Measurements from ENCODE around the gene SEMA4B.
"Not testable (repeated sequence)": the region's sequence is repeated elsewhere in the genome, so short reads cannot be mapped to it uniquely, and the experiment has no call there.

SEMA4B gene

DNA sequence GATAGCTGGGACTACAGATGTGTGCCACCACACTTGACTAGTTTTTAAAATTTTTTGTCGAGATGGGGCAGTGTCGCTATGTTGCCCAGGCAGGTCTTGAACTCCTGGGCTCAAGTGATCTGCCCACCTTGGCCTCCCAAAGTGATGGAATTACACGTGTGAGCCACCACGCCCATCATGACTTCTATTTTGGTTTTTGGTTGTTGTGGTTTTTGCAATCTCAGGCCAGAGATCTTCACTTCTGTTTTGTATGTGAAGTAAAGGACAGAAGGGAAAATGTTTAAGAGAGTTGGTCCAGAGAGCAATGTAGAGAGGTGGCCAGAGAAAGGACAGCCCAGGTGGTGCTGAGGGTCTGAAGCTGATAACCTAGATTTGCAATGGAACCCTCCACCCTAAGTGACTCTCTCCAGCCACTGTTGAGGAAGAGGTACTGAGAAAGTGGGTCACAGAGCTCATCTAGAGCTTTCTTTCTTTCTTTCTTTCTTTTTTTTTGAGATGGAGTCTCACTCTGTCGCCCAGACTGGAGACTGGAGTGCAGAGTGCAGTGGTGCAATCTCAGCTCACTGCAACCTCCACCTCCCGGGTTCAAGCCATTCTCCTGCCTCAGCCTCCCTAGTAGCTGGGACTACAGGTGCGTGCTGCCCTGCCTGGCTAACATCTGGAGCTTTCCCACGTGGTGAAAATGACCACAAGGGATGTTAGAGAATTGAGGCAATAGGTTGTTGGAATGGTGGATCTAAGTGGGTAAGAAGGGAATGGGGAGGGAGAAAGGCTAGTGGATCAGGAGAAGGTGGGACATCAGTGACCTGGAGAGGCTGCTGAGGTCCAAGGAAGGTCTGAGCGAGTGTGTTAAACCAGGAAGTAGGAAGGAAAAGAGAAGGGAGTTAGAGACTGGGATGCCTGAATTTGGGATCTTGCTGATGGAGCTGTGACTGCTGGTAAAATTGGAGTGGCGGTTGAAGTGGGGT lies 22.4 kb upstream of the SEMA4B start:
- no peak for DNase-seq (ENCODE audit: low spot score)

DNA sequence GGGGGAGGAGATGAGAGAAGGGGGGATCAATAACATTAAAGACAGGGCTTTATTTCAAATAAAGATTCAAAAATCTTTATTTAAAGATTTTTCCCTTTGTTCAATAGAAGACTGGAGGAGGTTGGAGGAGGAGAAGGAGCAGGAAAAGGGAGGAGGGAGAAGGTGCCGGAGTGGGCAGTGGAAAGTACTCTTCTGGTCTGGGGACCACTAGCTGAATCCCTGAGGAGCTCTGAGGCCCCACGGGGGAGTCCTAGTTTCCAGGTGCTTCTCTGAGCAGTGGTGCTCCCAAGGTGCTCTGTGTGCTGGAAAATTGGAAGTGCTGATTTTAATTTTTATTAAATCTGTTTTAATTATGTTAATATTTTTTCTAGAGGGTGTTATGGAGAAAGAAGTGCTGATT lies 19.4 kb upstream of the SEMA4B start:
- no peak for DNase-seq (ENCODE audit: low spot score)

GRCh38 chr15:90184119-90184785 lies 16.9 kb upstream of the SEMA4B start:
- peak; percentile 51 for DNase-seq (ENCODE audit: low spot score)

DNA sequence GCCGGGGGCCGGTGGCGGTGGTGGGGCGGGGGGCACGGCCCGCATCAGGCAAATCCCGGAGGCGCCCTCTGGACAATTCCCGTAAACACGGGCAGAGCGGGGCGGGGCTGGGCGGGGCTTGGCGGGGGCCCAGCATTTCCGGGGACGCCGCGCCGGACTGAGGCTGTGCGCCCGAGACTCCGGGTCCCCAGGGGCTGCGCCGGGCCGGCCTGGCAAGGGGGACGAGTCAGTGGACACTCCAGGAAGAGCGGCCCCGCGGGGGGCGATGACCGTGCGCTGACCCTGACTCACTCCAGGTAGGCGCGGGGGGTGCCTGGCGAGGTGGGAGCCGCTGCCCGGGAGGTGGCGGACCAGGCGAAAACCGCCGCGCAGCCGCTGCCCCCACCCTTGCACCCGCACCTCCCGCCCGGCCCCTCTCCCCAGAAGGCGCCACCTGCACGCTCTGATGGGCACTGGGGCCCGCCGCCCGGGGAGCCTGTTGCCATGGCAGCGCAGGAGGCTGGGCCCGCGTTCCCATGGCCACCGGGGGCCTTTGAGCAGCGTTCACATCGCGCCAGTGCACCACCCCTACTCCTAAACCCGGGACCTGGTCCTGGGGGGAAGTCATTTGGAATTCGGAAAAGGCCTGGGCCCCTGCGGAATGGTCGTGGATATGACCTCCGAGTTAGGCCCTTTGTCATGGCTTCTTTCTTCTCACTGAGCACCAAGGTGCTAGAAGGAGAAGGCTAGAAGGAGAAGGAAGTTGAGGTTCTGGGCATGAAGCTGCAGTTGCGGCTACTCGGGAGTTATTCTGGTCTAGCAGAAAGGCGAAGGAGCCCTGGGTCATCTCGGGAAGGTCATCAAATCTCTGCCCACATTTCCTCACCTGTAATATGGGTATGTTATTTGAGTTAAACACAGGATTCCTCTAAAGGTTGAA lies 16.1 kb upstream of the SEMA4B start:
- peak; percentile 88 for DNase-seq (ENCODE audit: low spot score)

DNA sequence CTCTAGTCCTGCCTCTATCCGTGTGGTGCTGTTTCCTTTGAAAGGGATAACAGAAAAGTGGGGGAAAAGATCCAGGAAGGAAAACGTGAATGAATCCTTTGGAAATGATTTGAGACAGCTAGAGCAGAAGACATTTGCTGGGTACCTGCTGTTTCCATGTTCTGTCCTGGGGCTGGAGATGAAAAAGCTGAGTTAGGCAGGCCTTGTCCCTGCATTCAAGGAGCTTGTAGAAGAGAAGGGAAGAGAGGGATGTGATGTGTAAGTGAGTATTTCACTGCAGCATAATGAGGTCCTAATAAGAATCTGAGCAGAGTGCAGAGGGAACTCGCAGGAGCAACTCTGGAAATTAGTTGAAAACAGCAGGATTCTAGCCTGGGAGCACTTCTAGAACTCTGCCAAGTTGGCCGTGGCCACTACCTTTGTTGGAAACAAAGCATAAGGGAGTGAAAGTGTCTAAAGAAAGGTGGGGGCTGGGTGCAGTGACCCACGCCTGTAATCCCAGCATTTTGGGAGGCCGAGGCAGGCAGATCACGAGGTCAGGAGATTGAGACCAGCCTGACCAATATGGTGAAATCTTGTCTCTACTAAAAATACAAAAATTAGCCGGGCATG lies 13.8 kb upstream of the SEMA4B start:
- DNase-seq (ENCODE audit: low spot score) = no peak

DNA sequence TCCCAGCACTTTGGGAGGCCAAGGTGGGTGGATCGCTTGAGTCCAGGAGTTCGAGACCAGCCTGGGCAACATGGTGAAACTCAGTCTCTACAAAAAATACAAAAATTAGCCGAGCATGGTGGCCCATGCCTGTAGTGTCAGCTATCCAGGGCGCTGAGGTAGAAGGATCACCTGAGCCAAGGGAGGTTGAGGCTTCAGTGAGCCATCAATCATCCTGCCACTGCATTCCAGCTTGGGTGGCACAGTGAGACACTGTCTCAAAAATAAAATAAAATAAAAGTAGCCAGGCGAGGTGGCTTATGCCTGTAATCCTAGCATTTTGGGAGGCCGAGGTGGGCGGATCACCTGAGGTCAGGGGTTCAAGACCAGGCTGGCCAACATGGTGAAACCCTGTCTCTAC lies 13.1 kb upstream of the SEMA4B start:
- DNase-seq (ENCODE audit: low spot score) = not testable (repeated sequence)

GRCh38 chr15:90188914-90189748 lies 12.0 kb upstream of the SEMA4B start:
- no peak for DNase-seq (ENCODE audit: low spot score)

GRCh38 chr15:90189781-90190467 lies 11.2 kb upstream of the SEMA4B start:
- no peak for DNase-seq (ENCODE audit: low spot score)

DNA sequence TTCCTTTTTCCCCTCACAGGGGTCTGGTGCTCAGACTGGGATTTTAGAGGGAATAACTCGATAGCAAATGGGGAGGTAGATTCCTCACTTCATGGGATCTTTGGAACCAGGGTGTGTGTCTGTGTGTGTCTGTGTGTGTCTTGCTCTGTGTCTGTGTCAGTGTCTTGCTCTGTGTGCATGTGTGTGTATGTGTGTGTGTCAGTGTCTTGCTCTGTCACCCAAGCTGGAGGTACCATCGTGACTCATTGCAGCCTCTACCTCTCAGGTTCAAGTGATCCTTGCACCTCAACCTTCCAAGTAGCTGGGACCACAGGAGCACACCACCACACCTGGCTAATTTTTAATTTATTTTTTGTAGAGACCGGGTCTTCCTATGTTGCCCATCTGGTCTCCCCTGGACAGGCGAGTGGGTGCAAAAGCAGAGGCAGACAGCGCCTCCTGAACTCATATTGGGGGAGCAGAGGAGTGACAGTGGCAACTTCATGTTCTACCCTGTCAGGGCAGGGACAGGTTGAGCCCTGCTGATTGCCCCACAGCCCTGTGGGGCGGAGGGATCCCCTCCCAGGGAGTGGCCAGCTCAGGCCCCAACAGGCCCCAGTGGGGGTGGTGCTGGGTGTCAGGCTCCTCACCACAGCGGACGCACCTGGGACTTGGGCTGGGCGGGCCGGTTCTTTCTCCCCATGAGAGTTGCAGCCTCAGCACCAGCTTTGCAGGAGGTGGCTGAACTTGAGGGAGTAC lies 10.4 kb upstream of the SEMA4B start:
- DNase-seq (ENCODE audit: low spot score) = no peak

- DNase-seq (ENCODE audit: low spot score) = no peak
Measured at GRCh38 chr15:90191344-90191687, 9.8 kb upstream of the SEMA4B start.

DNA sequence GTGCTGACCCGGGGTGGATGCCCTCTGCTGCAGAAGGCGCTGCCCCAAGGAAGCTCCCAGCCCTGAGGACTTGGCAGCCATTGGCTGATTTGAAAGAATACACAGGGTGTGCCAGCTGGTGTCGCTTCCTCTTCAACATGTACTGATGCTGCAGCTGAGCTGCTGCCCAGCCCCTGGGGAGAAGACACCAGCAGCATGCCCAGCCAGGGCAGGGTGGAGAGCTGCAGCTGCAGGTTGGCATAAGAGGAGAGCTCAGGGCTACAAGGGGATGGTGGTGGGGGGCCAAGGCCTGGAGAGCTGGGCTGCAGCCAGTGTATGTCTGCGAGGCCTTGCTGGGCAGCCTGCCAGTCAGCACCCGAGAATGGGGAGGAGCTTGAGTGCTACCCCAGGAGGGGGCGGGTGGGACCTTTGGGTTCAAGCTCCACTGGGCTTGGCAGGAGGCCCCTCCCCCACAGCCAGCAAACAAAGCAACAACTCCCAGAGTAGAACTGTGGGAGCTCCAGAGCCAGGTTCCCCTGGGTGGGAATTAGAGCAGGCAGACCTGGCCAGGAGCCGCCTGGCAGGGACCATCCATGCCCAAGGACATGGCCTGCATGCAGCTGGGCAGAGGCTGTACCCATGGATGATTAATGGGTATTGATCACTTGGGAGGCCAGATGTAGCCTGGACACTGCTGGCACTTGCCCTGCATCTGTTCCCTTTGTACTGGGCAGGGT lies 9.2 kb upstream of the SEMA4B start:
- peak; percentile 35 for DNase-seq (ENCODE audit: low spot score)

- no peak for DNase-seq (ENCODE audit: low spot score)
Measured at GRCh38 chr15:90192961-90193786, 8.0 kb upstream of the SEMA4B start.

DNA sequence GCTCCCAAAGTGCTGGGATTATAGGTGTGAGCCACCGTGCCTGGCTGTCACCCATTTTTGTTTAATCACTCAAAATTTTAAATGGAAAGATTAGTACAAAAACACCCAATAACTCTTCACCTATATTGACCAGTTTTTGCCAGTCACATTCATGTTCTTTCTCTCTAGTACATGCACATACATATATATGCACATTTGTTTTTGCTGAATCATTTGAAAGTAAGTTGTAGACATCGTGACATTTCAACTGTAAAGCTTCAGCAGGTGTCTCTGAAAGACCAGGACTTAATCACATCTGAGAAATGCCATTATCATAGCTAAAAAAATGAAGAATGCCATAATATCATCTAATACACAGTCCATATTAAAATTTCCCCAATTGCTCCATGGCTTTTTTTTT lies 6.5 kb upstream of the SEMA4B start:
- DNase-seq (ENCODE audit: low spot score) = no peak

- DNase-seq (ENCODE audit: low spot score) = no peak
Measured at GRCh38 chr15:90200534-90201129, 498 bp upstream of the SEMA4B start.

- DNase-seq (ENCODE audit: low spot score) = peak; percentile 66
Measured at GRCh38 chr15:90201944-90202375, 830 bp downstream of the SEMA4B start.

- DNase-seq (ENCODE audit: low spot score) = no peak
Measured at GRCh38 chr15:90202929-90203328, 1.8 kb downstream of the SEMA4B start.

DNA sequence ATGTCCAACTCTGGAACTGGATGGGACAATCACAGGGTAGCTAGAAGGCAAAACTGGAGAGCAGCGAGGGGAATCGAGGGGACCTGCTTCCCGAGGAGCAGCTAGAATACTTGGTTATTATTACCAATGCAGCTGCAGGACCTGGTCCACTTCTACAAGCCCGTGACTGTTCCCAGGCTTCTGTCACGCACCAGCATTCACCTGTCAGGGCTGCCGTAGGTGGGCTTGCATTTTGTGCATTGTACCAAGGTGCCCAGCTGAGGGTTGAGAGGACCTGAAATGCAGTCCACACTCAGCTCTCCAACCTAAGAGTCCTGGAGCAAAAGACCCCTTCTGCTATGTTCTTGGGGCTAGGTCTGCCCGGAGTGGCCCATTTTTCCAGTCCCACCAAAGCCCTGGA lies 2.3 kb downstream of the SEMA4B start:
- DNase-seq (ENCODE audit: low spot score) = no peak

DNA sequence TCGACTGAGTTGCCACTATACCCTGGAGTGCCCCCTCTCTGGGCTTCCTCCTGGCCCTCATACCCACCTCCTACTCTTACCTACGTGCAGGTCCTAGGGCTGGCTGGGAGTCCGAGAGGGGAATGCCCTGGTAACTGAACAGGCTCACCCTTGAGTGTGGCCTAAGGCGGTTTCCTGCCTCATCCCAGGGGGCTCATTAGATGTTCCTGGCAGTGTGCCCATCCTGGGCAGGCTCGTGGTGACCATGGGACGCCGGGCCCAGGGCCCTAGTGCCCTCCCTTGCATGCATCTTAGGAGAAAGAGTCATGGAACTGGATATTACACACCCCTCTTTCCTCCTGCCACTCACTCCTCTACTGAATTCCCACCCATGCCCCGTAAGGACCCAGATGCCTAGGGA lies 2.8 kb downstream of the SEMA4B start:
- DNase-seq (ENCODE audit: low spot score) = no peak

Measured in iPS-NIHi11 (cell line).